H1 (cell line): ENCODE measurements around the gene CAPN1. TPM values are rescaled to one million over a fixed set of nuclear protein-coding genes. Genes with fewer than 3 reads are reported as not detected.

ENCODE experiments used
- RBBP5 ChIP-seq: IDR thresholded peaks from 2 replicates; pipeline ENCODE4 v1.7.1; 2012; ENCODE audit warnings: low read depth, mild to moderate bottlenecking, inconsistent platforms, low read length, moderate library complexity, borderline replicate concordance
- SP2 ChIP-seq: IDR thresholded peaks from 2 replicates; pipeline ENCODE4 v1.6.1; 2012; ENCODE audit warnings: mild to moderate bottlenecking, low read length, inconsistent platforms
- polyA plus RNA-seq, 7 experiments: library from polyadenylated mRNA; depleted of rRNA in 3 of 7; stranded (reverse) in 5 of 7; unstranded in 2 of 7; fragments of >200 nt in 5 of 7; fragments of 200-250 nt in 2 of 7; gene quantifications; 1 replicate in 5 of 7; 2 replicates in 1 of 7; 4 replicates in 1 of 7; pipeline versions ENCODE4 v1.2.1 to v1.2.3, GENCODE V29; 2011 to 2013; ENCODE audit warnings: missing spikeins in 2 of 7, mixed read lengths in 2 of 7
- total RNA-seq: library from RNA; stranded (reverse); fragmentation: NEBNext Ultra II Directional; extraction: Animal tissue kit (Norgen Biotek cat#: 25700); gene quantifications from 2 replicates; pipeline ENCODE4 v1.2.1, GENCODE V29; 2021

The CAPN1 gene
- total and polyA plus RNA-seq, 2 of the 8 experiments (the other 6 are each of a cell fraction or from before 2014, with no cell fraction given): 194 to 233 TPM

DNA sequence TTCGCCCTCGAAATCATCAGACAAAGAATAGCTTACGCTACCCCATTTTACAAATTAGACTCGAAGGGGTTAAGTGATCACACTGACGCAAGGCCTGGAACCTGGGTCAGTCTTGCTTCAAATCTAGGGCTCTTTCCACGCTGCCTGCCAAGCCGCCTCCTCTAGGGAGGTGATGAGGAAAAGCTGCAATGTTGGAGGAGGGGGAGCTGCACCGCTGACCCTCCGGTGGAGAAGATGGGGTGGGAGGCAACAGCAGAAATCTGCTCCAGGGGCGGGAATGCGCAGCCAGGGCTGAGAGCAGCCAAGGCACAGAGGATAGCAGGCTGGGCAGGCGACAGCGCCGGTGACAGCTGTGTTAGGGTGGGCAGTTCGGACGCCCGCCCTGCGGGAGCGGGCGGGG is 48.0 kb upstream of the CAPN1 start (continued):
- TF ChIP-seq SP2 (no peak), RBBP5 (no peak)
